K562 (cell line): ENCODE results near the gene NUCB2. TPM values are rescaled to one million over a fixed set of nuclear protein-coding genes. Genes with fewer than 3 reads are reported as not detected.

Experiments
- ATAC-seq: fragments of 200-7000 bp; cut with Tn5 transposase; 3 replicates; pipeline ENCODE4 v1.9.1; 2020; ENCODE audit warnings: moderate library complexity
- BruUV-seq: library from RNA; stranded (reverse); fragments of 400-500 nt; replicated peaks from 2 replicates; lab custom pipeline; 2021; lab: Mats Ljungman, UMichigan
- CTCF ChIA-PET: fragments of 300-600 bp; formaldehyde crosslinking; extraction: SDS; loops from one replicate; lab custom pipeline; 2021; ENCODE audit warnings: low intra/inter-chr PET ratio; lab: Yijun Ruan, JAX
- POLR2A ChIA-PET: fragments of 300-600, 350-650 bp; sonication (Branson Sonifier 250); formaldehyde crosslinking; extraction: SDS; loops from one replicate; lab custom pipeline; 2021; ENCODE audit warnings: antibody characterized with exemption, inconsistent platforms; lab: Yijun Ruan, JAX
- DNase-seq, 4 experiments: peaks; one replicate each; pipeline versions ENCODE4 v3.0.0 to v3.0.0-alpha.2; 2011 to 2018; ENCODE audit warnings: low spot score in 3 of 4, mixed read lengths in 3 of 4; ENCODE audit errors: extremely low read depth in 1 of 4
- FAIRE-seq: peaks from 2 replicates; lab custom pipeline; 2011; peaks lifted over from hg19 to GRCh38; lab: Jason Lieb, UNC
- H2AFZ ChIP-seq: 2 replicates; pipeline ENCODE4 v1.6.0; 2011; ENCODE audit warnings: low read depth, low read length, control low read depth, inconsistent platforms
- H3K27ac ChIP-seq: fragments of 200-600 bp; 3 replicates; pipeline ENCODE4 v1.8.0; 2011; ENCODE audit warnings: low read depth, mild to moderate bottlenecking, control low read depth, inconsistent platforms, low read length, moderate library complexity, mixed read lengths; ENCODE audit errors: extremely low read depth
- H3K27me3 ChIP-seq, 2 experiments: fragments of 300-600 bp in 1 of 2; 2 replicates in 1 of 2; 3 replicates in 1 of 2; pipeline versions ENCODE4 v1.6.0 to v1.8.0; 2011; ENCODE audit warnings: inconsistent platforms in 2 of 2, low read length in 2 of 2, mild to moderate bottlenecking in 1 of 2, mixed read lengths in 1 of 2, moderate library complexity in 1 of 2; ENCODE audit not compliant: control insufficient read depth in 2 of 2, insufficient read depth in 2 of 2
- H3K36me3 ChIP-seq: fragments of 300-600 bp; 3 replicates; pipeline ENCODE4 v1.8.0; 2011; ENCODE audit warnings: mild to moderate bottlenecking, low read length, inconsistent platforms; ENCODE audit not compliant: control insufficient read depth, insufficient read depth
- H3K4me1 ChIP-seq, 2 experiments: fragments of 200-600 bp in 1 of 2; replicated peaks in 1 of 2; 2 replicates in 1 of 2; 3 replicates in 1 of 2; pipeline versions ENCODE4 v1.5.1 to v1.8.0; 2011; ENCODE audit warnings: inconsistent platforms in 2 of 2, low read length in 2 of 2, mild to moderate bottlenecking in 1 of 2, mixed read lengths in 1 of 2, moderate library complexity in 1 of 2; ENCODE audit not compliant: control insufficient read depth in 2 of 2, insufficient read depth in 2 of 2
- H3K4me2 ChIP-seq: 2 replicates; pipeline ENCODE4 v1.6.1; 2011; ENCODE audit warnings: low read length, control low read depth, inconsistent platforms, mixed read lengths; ENCODE audit not compliant: insufficient read depth
- H3K4me3 ChIP-seq: fragments of 200-600 bp; sonication (generic), shearing (Covaris generic); 2 replicates; pipeline ENCODE4 v1.5.1; 2016; ENCODE audit warnings: control low read depth, inconsistent platforms
- H3K79me2 ChIP-seq: fragments of 200-600 bp; 3 replicates; pipeline ENCODE4 v1.8.0; 2011; ENCODE audit warnings: low read length, inconsistent platforms; ENCODE audit not compliant: control insufficient read depth, insufficient read depth
- H3K9ac ChIP-seq, 2 experiments: 2 replicates each; pipeline versions ENCODE4 v1.6.0 to v1.6.1; 2011; ENCODE audit warnings: low read depth in 2 of 2, low read length in 2 of 2, control low read depth in 1 of 2, inconsistent platforms in 1 of 2, mild to moderate bottlenecking in 1 of 2, mixed read lengths in 1 of 2; ENCODE audit not compliant: insufficient read depth in 1 of 2
- H3K9me1 ChIP-seq: one replicate; pipeline ENCODE4 v1.6.0; 2011; ENCODE audit warnings: inconsistent platforms, mild to moderate bottlenecking, low read length, moderate library complexity; ENCODE audit not compliant: control insufficient read depth, insufficient read depth
- H3K9me3 ChIP-seq: replicated peaks from 2 replicates; pipeline ENCODE4 v1.5.1; 2011; ENCODE audit warnings: low read depth, low read length, inconsistent platforms; ENCODE audit not compliant: control insufficient read depth, insufficient read depth
- H4K20me1 ChIP-seq: replicated peaks from 2 replicates; pipeline ENCODE4 v1.6.1; 2011; ENCODE audit warnings: low read length, inconsistent platforms, mixed read lengths; ENCODE audit not compliant: control insufficient read depth, insufficient read depth
- BCLAF1 ChIP-seq, 2 experiments: fragments of 450-650 bp in 1 of 2; IDR thresholded peaks; 2 replicates each; pipeline ENCODE4 v1.6.1; 2011 to 2017; ENCODE audit warnings: low read depth in 2 of 2, antibody characterized with exemption in 1 of 2, borderline replicate concordance in 1 of 2, low read length in 1 of 2, mild to moderate bottlenecking in 1 of 2, mixed read lengths in 1 of 2; ENCODE audit not compliant: control insufficient read depth in 1 of 2
- KLF6 ChIP-seq: fragments of 250-450 bp; sonication (Bioruptor Pico); IDR thresholded peaks from 2 replicates; pipeline ENCODE4 v1.4.0; 2020; ENCODE audit warnings: mild to moderate bottlenecking, moderate library complexity, borderline replicate concordance
- TCFL5 ChIP-seq: fragments of 250-450 bp; sonication (Bioruptor Pico); conservative IDR thresholded peaks from 2 replicates; pipeline ENCODE4 v1.6.1; 2021; ENCODE audit warnings: mild to moderate bottlenecking, moderate library complexity, matching md5 sums
- TRIM25 ChIP-seq: fragments of 450-650 bp; IDR thresholded peaks from 2 replicates; pipeline ENCODE4 v1.7.0; 2016; ENCODE audit warnings: borderline replicate concordance
- XRCC3 ChIP-seq: fragments of 450-650 bp; IDR thresholded peaks from 2 replicates; pipeline ENCODE4 v1.6.1; 2017; ENCODE audit warnings: mild to moderate bottlenecking, moderate library complexity
- ZHX1 ChIP-seq: fragments of 150-350 bp; conservative IDR thresholded peaks from 2 replicates; pipeline ENCODE4 v1.6.1; 2014; ENCODE audit warnings: low read length
- ZNF280B ChIP-seq: fragments of 250-450 bp; sonication (Bioruptor Pico); IDR thresholded peaks from 2 replicates; pipeline ENCODE4 v1.5.1; 2021; ENCODE audit warnings: mild to moderate bottlenecking
- ZNF586 ChIP-seq: fragments of 450-650 bp; formaldehyde crosslinking; conservative IDR thresholded peaks from 2 replicates; pipeline ENCODE4 v1.4.0; 2020; ENCODE audit warnings: mild to moderate bottlenecking, moderate library complexity
- ZNF79 ChIP-seq: fragments of 250-450 bp; sonication (Bioruptor Pico); IDR thresholded peaks from 2 replicates; pipeline ENCODE4 v1.4.0; 2020; ENCODE audit warnings: low read depth, mild to moderate bottlenecking, moderate library complexity
- WGBS: fragments of 100-300 bp; shearing (Covaris generic); methylation state at CpG from one replicate; pipeline ENCODE4 v1.1.6; 2016; ENCODE audit warnings: low coverage, mixed read lengths; ENCODE audit not compliant: insufficient coverage; ENCODE audit errors: missing lambda C conversion rate; 5-methylcytosine and 5-hydroxymethylcytosine counted together
- in situ Hi-C: fragments of 300-500 bp; cut with MboI; formaldehyde crosslinking; loops from 4 replicates; pipeline ENCODE4 v1.15.0; 2018; ENCODE audit warnings: inconsistent platforms, mixed read lengths
- intact Hi-C: fragments of 100-400 bp; cut with micrococcal nuclease; formaldehyde crosslinking; loops from 2 replicates; pipeline ENCODE4 v1.14.2; 2022
- polyA plus RNA-seq, 8 experiments: library from polyadenylated mRNA; depleted of rRNA in 4 of 8; stranded (reverse) in 5 of 8; unstranded in 3 of 8; fragments of >200 nt; fragmentation: Nextera tagmentation in 2 of 8; fragmentation: Illumina TruSeq in 1 of 8; extraction: Ambion mirVana in 2 of 8; extraction: Trizol in 1 of 8; gene quantifications; 2 replicates each; pipeline versions ENCODE4 v1.2.1 to v1.2.3, GENCODE V29; 2011 to 2014; ENCODE audit warnings: inconsistent platforms in 1 of 8, missing spikeins in 1 of 8
- total RNA-seq, 7 experiments: library from RNA; depleted of rRNA in 6 of 7; stranded (reverse); fragments of >200 nt in 6 of 7; fragmentation: Illumina TruSeq in 2 of 7; extraction: Trizol in 2 of 7; gene quantifications; 2 replicates each; pipeline versions ENCODE4 v1.2.1 to v1.2.3, GENCODE V29; 2011 to 2021; ENCODE audit warnings: low replicate concordance in 1 of 7

NUCB2 gene
- total and polyA plus RNA-seq, 9 of the 15 experiments (the other 6 are each of a cell fraction or from before 2014, with no cell fraction given): 54.0 to 108 (median 84.6) TPM

GRCh38 chr11:17280494-17281127 lies 4.1 kb downstream of the NUCB2 start:
- ATAC-seq (no peak), FAIRE-seq (no peak), DNase-seq (no peak)
- no peak overlapping the region for H3K9ac ChIP-seq
- ChIA-PET POLR2A (interaction anchor here (0.8 to 1.0 kb wide), 2 partner anchors 11 to 18 kb away, joined by 3 read pairs; no protein-coding TSS in a partner anchor), CTCF (no interaction called here)
- no peak overlapping the region for H3K27ac ChIP-seq
- in situ Hi-C loops (no loop called here), intact Hi-C loops (no loop called here)
- H4K20me1 ChIP-seq: no peaks in the 10 kb centered on the region
- H3K9me1 ChIP-seq: no peaks in the 10 kb centered on the region
- peaks cover 11 to 22% of the 10 kb centered on the region in 2 experiments for H3K4me1 ChIP-seq
- H3K9me3 ChIP-seq: no peaks in the 10 kb centered on the region
- H3K79me2 ChIP-seq: peaks cover 37% of the 10 kb centered on the region
- no peaks in the 10 kb centered on the region for H3K27me3 ChIP-seq
- no peak overlapping the region for H3K4me3 ChIP-seq
- peaks cover 15% of the 10 kb centered on the region; the same call in 2 of the 3 replicates for H3K36me3 ChIP-seq
- BruUV-seq: no TSS peak
- no peak overlapping the region for H2AFZ ChIP-seq
- WGBS: 62% methylated on average over 9 of the region's 9 CpGs
- no peak overlapping the region for H3K4me2 ChIP-seq
- TF ChIP-seq ZNF586 (no peak), BCLAF1 (IDR thresholded peaks at IDR 0.05; ENCODE audit: borderline replicate concordance in 1 of 2, control insufficient read depth in 1 of 2, low read depth in 2 of 2, low read length in 1 of 2) (no peak), TRIM25 (no peak), TCFL5 (no peak), ZNF79 (no peak), XRCC3 (no peak), KLF6 (peak; percentile 39; the same call in 1 of the 2 replicates), ZHX1 (no peak), ZNF280B (no peak)
